ENCODE data around the gene SLC22A16.

The SLC22A16 gene

DNA sequence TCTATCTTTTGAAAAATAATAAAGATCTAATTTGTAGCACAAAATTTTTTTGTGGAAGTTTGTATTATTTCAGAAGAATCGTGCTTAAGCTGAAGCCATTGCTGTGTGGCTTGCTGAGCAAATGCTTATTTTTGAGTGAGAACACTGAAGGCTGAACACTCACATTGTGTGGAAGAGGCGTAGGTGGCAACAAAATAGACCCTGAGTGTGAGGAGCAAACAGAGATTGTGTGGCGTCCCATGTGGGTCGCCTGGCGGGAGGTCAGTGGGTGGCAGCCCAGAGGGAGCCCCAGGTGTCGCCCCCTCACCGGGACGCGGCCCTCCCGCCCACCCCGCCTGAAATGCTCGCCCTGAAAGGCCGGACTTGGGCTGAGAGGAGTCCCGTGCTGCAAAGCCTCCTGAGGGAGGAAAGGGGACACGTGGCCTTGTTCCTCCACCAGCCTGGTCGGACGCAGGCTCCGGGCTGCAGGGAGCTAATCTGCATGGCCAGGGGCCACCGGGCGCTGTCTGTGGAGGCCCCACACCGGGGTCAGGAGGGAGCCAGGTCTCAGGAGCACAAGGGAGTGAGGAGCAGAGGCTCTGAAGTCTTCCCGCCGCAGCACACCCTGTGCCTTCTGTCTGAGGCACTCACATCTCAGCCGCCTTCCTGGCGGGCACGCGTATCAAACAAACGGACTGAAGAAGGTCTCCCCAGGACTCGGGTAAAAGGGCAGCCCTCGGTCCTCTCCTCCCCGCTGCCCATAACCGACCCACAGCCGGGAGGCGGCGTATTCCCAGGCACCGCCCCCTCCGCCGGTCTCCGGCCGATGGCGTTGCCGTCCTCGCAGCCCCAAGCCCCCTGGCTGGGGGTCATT is 77.0 kb downstream of the SLC22A16 start:
- DNase-seq = no peak

DNA sequence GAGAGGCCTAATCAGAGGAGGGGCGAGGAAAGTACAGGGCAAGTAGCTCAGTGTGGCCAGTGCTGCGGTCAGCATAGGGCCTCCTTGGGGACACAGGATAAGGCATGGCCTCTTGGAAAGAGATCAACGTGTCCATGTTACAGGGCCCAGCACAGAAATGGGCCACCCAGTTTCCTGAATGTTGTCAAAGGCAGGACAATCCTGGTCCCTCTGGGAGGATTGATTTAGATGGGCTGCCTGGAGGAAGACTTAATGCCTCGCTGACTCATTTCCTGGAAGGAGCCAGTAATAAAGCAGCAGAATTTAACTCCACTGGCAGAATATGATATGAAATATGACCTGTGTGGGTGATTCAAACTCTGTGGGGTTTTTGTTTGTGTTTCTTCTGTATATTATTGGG is 77.6 kb downstream of the SLC22A16 start:
- DNase-seq = no peak

DNA sequence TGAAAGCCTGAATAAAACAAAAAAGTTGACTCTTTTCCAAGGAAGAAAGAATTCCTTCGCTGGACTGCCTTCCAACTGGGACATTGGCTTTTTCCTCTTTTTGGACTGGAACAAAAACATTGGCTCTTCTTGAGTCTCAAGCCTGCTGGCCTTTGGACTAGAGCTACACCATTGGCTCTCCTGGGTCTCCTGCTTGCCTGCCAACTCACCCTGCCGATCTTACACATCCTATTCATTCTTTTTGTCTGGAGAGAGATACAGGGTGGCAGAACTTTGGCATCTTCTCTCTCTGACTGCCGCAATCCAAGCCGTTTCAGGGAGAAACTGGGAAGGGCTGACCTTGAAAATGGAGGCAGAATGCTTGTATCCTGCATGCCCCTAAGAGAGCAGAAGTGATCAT is 81.2 kb downstream of the SLC22A16 start:
- no peak for DNase-seq

DNA sequence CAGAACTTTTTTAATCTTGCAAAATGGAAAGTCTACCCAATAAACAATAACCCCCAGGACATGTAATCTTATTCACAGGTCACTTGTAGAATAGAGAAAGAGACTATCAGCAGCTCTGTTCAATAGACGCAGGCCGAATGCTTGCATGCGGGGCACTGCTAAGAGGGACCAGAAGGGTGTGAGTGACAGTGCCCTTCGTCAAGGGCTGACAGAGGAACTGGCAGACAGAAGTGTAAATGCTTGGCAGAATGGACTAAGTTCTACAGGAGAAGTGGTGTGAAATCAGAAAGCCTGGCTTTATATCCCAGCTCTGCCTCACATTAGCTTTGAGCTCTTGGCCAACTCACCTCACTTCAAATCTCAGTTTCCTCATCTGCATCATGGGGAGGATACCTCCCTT is 82.0 kb downstream of the SLC22A16 start:
- no peak for DNase-seq

DNA sequence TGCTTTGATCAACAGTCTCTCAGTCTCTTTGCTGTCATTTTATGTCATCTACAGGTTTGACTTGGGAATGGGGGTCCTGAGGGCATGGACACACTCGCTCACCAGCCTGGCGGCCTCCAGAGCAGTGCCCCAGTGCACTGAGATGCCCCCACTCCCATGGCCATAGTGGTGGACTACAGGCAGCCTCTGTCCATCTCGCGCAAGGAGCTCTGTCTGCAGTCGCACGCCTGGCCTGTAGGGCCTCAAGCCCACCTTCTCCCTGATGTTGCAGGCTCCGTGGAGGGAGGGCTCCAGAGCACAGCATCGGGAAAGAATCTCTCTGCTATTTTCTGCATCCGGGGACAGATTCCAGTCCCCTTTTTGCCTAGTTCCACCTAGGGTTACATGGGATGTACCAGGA is 83.7 kb downstream of the SLC22A16 start:
- no peak for DNase-seq

DNA sequence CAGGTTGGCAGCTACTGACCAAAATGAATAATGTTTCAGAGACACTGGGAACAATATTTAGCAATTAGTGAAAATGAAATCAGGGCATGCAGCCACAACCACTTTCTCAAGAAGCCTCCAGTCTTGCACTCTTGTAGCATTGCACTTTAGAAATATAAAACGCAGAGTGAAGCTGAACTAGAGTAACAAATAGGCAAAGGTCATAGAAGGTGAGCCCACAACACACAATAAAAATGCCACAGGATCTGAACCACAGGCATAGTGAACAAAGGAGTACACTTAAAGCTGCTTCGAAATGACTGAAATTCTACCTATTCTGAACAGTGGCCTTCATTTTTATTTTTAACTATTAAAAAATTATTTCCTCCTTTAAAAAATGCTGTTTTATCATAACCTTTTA is 86.0 kb downstream of the SLC22A16 start:
- DNase-seq = no peak

DNA sequence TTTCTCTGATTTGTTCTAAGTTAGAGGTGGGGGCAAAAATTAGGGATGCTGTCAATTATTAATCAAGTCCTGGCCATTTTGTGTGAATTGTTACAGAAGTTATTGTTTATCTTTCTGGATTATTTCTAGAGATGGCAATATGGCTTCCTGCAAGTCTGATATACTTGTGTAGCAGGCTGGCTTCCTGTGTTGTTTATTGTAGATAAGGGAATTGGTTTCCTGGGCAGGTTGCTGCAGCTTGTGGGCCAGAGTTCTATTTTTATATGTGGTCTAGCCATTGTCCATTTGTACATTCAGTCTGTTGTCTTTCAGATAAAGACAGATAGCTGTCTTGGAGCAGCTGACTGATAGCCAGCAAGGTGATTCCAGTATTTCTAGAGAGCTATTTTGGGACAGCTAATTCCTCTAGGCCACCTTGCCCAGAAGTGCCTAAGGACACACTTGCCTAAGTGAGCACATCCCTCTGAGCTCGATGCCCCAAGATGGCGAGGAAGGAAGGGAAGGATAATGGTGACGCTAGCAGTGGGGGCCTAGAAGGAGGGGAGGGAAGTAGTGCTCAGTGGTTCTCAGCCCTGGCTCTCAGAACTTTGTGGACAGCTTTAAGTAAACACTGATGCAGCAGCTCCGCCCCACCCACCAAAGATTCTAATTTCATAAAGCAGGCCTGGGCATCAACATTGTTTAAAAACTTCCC is 86.6 kb downstream of the SLC22A16 start:
- DNase-seq = no peak

DNA sequence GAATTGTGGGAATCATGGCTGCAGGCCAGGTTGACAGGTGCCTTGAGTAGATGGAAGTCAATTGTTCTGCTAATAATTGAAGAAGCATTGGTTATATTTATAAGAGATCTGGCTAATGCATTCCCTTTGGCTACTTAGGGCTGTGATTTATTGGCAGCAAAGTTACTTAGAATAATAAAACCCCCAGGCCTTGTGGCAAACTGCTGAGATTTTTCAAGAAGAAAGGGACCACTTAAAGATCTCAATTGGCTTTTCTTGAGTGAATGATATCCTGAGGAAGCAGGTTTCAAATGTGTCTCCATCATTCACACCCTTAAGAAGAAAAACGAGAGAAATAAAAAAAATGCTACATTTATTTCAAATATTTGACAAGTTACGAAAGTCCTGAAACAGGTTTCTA is 88.4 kb downstream of the SLC22A16 start:
- no peak for DNase-seq

DNA sequence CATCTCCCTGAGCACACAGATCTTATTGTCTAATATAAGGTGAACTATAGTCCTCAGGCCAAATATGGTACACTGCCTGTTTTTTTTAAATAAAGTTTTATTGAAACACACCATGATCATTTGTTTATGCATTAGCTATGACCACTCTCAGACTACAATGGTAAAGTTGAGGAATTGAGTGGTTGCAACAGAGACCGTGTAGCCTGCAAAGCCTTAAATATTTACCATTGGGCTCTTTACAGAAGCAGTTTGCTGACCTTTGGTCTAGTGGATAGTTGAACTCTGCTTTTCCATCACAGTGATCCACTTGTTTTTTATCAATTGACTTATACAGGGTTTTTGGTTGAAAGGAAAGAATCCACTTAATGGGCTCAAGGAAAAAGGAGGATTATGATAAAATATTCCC is 91.0 kb downstream of the SLC22A16 start:
- DNase-seq = no peak

DNA sequence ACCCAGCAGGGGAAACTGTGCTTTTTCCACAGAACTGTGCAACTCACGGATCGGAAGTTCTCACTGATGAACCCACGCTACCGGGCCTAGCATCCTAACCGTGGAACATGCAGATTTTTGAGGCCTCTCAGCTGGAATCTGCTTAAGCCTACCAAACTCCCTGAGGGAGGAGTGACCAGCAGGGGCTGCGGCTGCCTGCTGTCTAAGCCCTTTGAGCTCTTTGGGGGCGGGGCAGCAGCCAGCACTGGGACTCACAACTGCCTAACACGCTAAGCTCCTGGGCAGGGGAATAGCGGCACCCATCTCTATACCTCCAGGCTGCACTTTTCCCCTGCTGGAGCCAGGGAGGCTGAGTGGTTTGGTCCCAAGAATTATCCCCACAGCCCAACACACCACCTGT is 97.9 kb downstream of the SLC22A16 start:
- no peak for DNase-seq

All from CD4-positive, alpha-beta T cell treated with Interferon gamma for 1 hour (primary cell).